GM21447 (cell line): Measurements from ENCODE around the gene IFNAR1.
A peak's percentile ranks its signal among the peaks of the same experiment; 100 is the strongest.
"Not testable (repeated sequence)": the region's sequence is repeated elsewhere in the genome, so short reads cannot be mapped to it uniquely, and the experiment has no call there.

Experiments used
- ATAC-seq: cut with Tn5 transposase; IDR thresholded peaks from one replicate; pipeline ENCODE4 v1.9.1; 2021; ENCODE audit not compliant: unreplicated experiment

The IFNAR1 gene

GRCh38 chr21:33305938-33306337 is 18.8 kb upstream of the IFNAR1 start:
- no peak for ATAC-seq

- peak; percentile 95 for ATAC-seq
Observed at GRCh38 chr21:33308586-33309490, 15.9 kb upstream of the IFNAR1 start.

- no peak for ATAC-seq
Observed at GRCh38 chr21:33309778-33310177, 15.0 kb upstream of the IFNAR1 start.

GRCh38 chr21:33312121-33312520 is 12.6 kb upstream of the IFNAR1 start:
- ATAC-seq: no peak

- ATAC-seq: no peak
Observed at GRCh38 chr21:33313183-33313582, 11.6 kb upstream of the IFNAR1 start.

GRCh38 chr21:33313611-33314010 is 11.2 kb upstream of the IFNAR1 start:
- ATAC-seq: no peak

- ATAC-seq: no peak
Observed at GRCh38 chr21:33314111-33314510, 10.7 kb upstream of the IFNAR1 start.

GRCh38 chr21:33315946-33316710 is 8.6 kb upstream of the IFNAR1 start:
- ATAC-seq: no peak

GRCh38 chr21:33317145-33317544 is 7.6 kb upstream of the IFNAR1 start:
- no peak for ATAC-seq

GRCh38 chr21:33317786-33318486 is 6.8 kb upstream of the IFNAR1 start:
- ATAC-seq: no peak

- ATAC-seq: not testable (repeated sequence)
Observed at GRCh38 chr21:33321005-33321404, 3.8 kb upstream of the IFNAR1 start.

- ATAC-seq: not testable (repeated sequence)
Observed at GRCh38 chr21:33323610-33324009, 1.2 kb upstream of the IFNAR1 start.

GRCh38 chr21:33325222-33326067 is 675 bp downstream of the IFNAR1 start:
- peak; percentile 38 for ATAC-seq

- ATAC-seq: no peak
Observed at GRCh38 chr21:33327326-33327725, 2.6 kb downstream of the IFNAR1 start.

GRCh38 chr21:33327792-33328433 is 3.1 kb downstream of the IFNAR1 start:
- no peak for ATAC-seq

GRCh38 chr21:33330726-33331125 is 6.0 kb downstream of the IFNAR1 start:
- ATAC-seq: no peak

- peak; percentile 71 for ATAC-seq
Observed at GRCh38 chr21:33332143-33332542, 7.4 kb downstream of the IFNAR1 start.

GRCh38 chr21:33334191-33334590 is 9.4 kb downstream of the IFNAR1 start:
- no peak for ATAC-seq

GRCh38 chr21:33334824-33335223 is 10.1 kb downstream of the IFNAR1 start:
- ATAC-seq: no peak

- no peak for ATAC-seq
Observed at GRCh38 chr21:33339135-33339534, 14.4 kb downstream of the IFNAR1 start.
